Activated naive CD8-positive, alpha-beta T cell treated with anti-CD3 and anti-CD28 coated beads, Interleukin-2, amount 50 U/mL, for 16 hours (primary cell): ENCODE results near the gene MYLK.
"Not testable (repeated sequence)": the region's sequence is repeated elsewhere in the genome, so short reads cannot be mapped to it uniquely, and the experiment has no call there.

Experiments
- DNase-seq: peaks from one replicate; pipeline ENCODE4 v3.0.0-alpha.2; 2020; ENCODE audit warnings: low read depth, low spot score

Gene MYLK

GRCh38 chr3:123627673-123628670, 256.2 kb downstream of the MYLK start:
- DNase-seq = no peak

GRCh38 chr3:123626881-123627280, 257.3 kb downstream of the MYLK start:
- no peak for DNase-seq

GRCh38 chr3:123624302-123624701, 259.8 kb downstream of the MYLK start:
- no peak for DNase-seq

GRCh38 chr3:123623346-123623880, 260.7 kb downstream of the MYLK start:
- no peak for DNase-seq

- no peak for DNase-seq
Measured at GRCh38 chr3:123622766-123623165, 261.4 kb downstream of the MYLK start.

- DNase-seq = no peak
Measured at GRCh38 chr3:123621850-123622189, 262.3 kb downstream of the MYLK start.

- no peak for DNase-seq
Measured at GRCh38 chr3:123621186-123621849, 262.8 kb downstream of the MYLK start.

- no peak for DNase-seq
Measured at GRCh38 chr3:123620343-123620742, 263.8 kb downstream of the MYLK start.

GRCh38 chr3:123618768-123619484, 265.2 kb downstream of the MYLK start:
- DNase-seq = no peak

GRCh38 chr3:123618076-123618708, 265.9 kb downstream of the MYLK start:
- DNase-seq = no peak

- no peak for DNase-seq
Measured at GRCh38 chr3:123616593-123616992, 267.5 kb downstream of the MYLK start.

GRCh38 chr3:123613543-123613942, 270.6 kb downstream of the MYLK start:
- DNase-seq = no peak

GRCh38 chr3:123611674-123612073, 272.5 kb downstream of the MYLK start:
- not testable (repeated sequence) for DNase-seq

- DNase-seq = no peak
Measured at GRCh38 chr3:123611082-123611481, 273.1 kb downstream of the MYLK start.

GRCh38 chr3:123610331-123610730, 273.8 kb downstream of the MYLK start:
- DNase-seq = no peak

GRCh38 chr3:123609063-123609462, 275.1 kb downstream of the MYLK start:
- no peak for DNase-seq

- no peak for DNase-seq
Measured at GRCh38 chr3:123608263-123608937, 275.7 kb downstream of the MYLK start.

- DNase-seq = no peak
Measured at GRCh38 chr3:123606527-123606926, 277.6 kb downstream of the MYLK start.

GRCh38 chr3:123605789-123606234, 278.3 kb downstream of the MYLK start:
- no peak for DNase-seq

- DNase-seq = not testable (repeated sequence)
Measured at GRCh38 chr3:123603153-123603552, 281.0 kb downstream of the MYLK start.

- no peak for DNase-seq
Measured at GRCh38 chr3:123602325-123602724, 281.8 kb downstream of the MYLK start.
